HCT116 (cell line): ENCODE measurements around the gene CHTOP. TPM values are rescaled to one million over a fixed set of nuclear protein-coding genes. Genes with fewer than 3 reads are reported as not detected.

Experiments used
- ATAC-seq: fragments of 200-7000 bp; cut with Tn5 transposase; 2 replicates; pipeline ENCODE4 v1.9.1; 2020; ENCODE audit warnings: mild to moderate bottlenecking, moderate library complexity
- BruUV-seq: library from RNA; stranded (reverse); fragments of 400-500 nt; replicated peaks from 2 replicates; lab custom pipeline; 2021; lab: Mats Ljungman, UMichigan
- CTCF ChIA-PET: fragments of 300-600 bp; sonication (Branson Sonifier 250); formaldehyde crosslinking; loops from one replicate; lab custom pipeline; 2021; ENCODE audit warnings: antibody characterized with exemption; lab: Charles Lee
- POLR2A ChIA-PET: fragments of 300-600, 350-600 bp; sonication (Branson Sonifier 250); formaldehyde crosslinking; loops from one replicate; lab custom pipeline; 2021; ENCODE audit warnings: antibody characterized with exemption; lab: Charles Lee
- RAD21 ChIA-PET, 2 experiments: fragments of 300-600 bp; sonication (Branson Sonifier 250); formaldehyde crosslinking; loops; one replicate each; lab custom pipeline; 2023; ENCODE audit warnings: low total read pairs in 2 of 2; ENCODE audit not compliant: uncharacterized antibody in 2 of 2, unreplicated experiment in 2 of 2, low non-redundant PET in 1 of 2; lab: Charles Lee
- DNase-seq: peaks from one replicate; pipeline ENCODE4 v3.0.0-alpha.2; 2010; ENCODE audit warnings: low read depth, low spot score
- H2AFZ ChIP-seq: fragments of 200-600 bp; shearing (Covaris generic), sonication (generic); 2 replicates; pipeline ENCODE4 v1.6.1; 2017; ENCODE audit warnings: low read depth, mixed run types, mixed read lengths, antibody characterized with exemption, low read length; ENCODE audit not compliant: poor library complexity, severe bottlenecking
- H3K27ac ChIP-seq: 2 replicates; pipeline ENCODE4 v1.5.1; 2012; ENCODE audit warnings: low read depth, low read length
- H3K27me3 ChIP-seq: fragments of 200-600 bp; sonication (generic); 2 replicates; pipeline ENCODE4 v1.6.1; 2016; ENCODE audit warnings: mixed run types, low read length, mixed read lengths; ENCODE audit not compliant: insufficient read depth
- H3K36me3 ChIP-seq, 2 experiments: fragments of 200-500 bp in 1 of 2; fragments of 200-600 bp in 1 of 2; sonication (Bioruptor generic) in 1 of 2; sonication (generic) in 1 of 2; 2 replicates each; pipeline versions ENCODE4 v1.5.1 to v1.6.1; 2014 to 2016; ENCODE audit warnings: low read length in 2 of 2, inconsistent platforms in 1 of 2, mixed read lengths in 1 of 2, mixed run types in 1 of 2; ENCODE audit not compliant: insufficient read depth in 2 of 2, control insufficient read depth in 1 of 2
- H3K4me1 ChIP-seq, 2 experiments: fragments of 200-600 bp in 1 of 2; sonication (generic) in 1 of 2; 2 replicates each; pipeline versions ENCODE4 v1.5.1 to v1.6.1; 2012 to 2017; ENCODE audit warnings: low read length in 2 of 2, inconsistent platforms in 1 of 2, mild to moderate bottlenecking in 1 of 2, mixed read lengths in 1 of 2, mixed run types in 1 of 2, moderate library complexity in 1 of 2; ENCODE audit not compliant: insufficient read depth in 2 of 2, control insufficient read depth in 1 of 2
- H3K4me2 ChIP-seq: fragments of 200-600 bp; sonication (generic); 2 replicates; pipeline ENCODE4 v1.6.1; 2017; ENCODE audit warnings: mixed run types, low read length, mixed read lengths
- H3K4me3 ChIP-seq, 2 experiments: fragments of 200-600 bp in 1 of 2; sonication (generic) in 1 of 2; replicated peaks in 1 of 2; 2 replicates each; pipeline ENCODE4 v1.5.1; 2011 to 2016; ENCODE audit warnings: low read length in 2 of 2, control low read depth in 1 of 2, low read depth in 1 of 2, mild to moderate bottlenecking in 1 of 2, mixed read lengths in 1 of 2, mixed run types in 1 of 2
- H3K79me2 ChIP-seq: fragments of 200-600 bp; sonication (generic); 2 replicates; pipeline ENCODE4 v1.6.1; 2017; ENCODE audit warnings: mild to moderate bottlenecking, mixed run types, low read length, moderate library complexity, mixed read lengths; ENCODE audit not compliant: insufficient read depth
- H3K9ac ChIP-seq: fragments of 200-600 bp; sonication (generic); 2 replicates; pipeline ENCODE4 v1.6.1; 2016; ENCODE audit warnings: low read length, mixed read lengths
- H3K9me2 ChIP-seq: fragments of 200-600 bp; sonication (generic), shearing (Covaris generic); 2 replicates; pipeline ENCODE4 v1.6.1; 2017; ENCODE audit warnings: mixed run types, mild to moderate bottlenecking, moderate library complexity; ENCODE audit not compliant: insufficient read depth
- H3K9me3 ChIP-seq, 2 experiments: fragments of 200-500 bp in 1 of 2; fragments of 200-600 bp in 1 of 2; sonication (Bioruptor generic) in 1 of 2; sonication (generic) in 1 of 2; 2 replicates each; pipeline ENCODE4 v1.6.1; 2014 to 2017; ENCODE audit warnings: low read length in 2 of 2, mixed read lengths in 2 of 2, inconsistent platforms in 1 of 2, low read depth in 1 of 2, mild to moderate bottlenecking in 1 of 2, mixed run types in 1 of 2, moderate library complexity in 1 of 2; ENCODE audit not compliant: control insufficient read depth in 1 of 2, insufficient read depth in 1 of 2
- H4K20me1 ChIP-seq: fragments of 200-600 bp; sonication (generic), shearing (Covaris generic); 2 replicates; pipeline ENCODE4 v1.6.1; 2017; ENCODE audit warnings: mixed run types, mild to moderate bottlenecking, moderate library complexity; ENCODE audit not compliant: insufficient read depth
- CBX3 ChIP-seq: IDR thresholded peaks from 2 replicates; pipeline ENCODE4 v1.6.1; 2012; ENCODE audit warnings: low read depth
- CEBPB ChIP-seq: IDR thresholded peaks from 2 replicates; pipeline ENCODE4 v1.6.1; 2012; ENCODE audit warnings: low read depth
- EGR1 ChIP-seq: IDR thresholded peaks from 2 replicates; pipeline ENCODE4 v1.6.1; 2012; ENCODE audit warnings: low read depth
- ELF1 ChIP-seq: IDR thresholded peaks from 2 replicates; pipeline ENCODE4 v1.6.1; 2012; ENCODE audit warnings: low read depth, borderline replicate concordance
- EZH2 ChIP-seq: fragments of 200-600 bp; sonication (generic); IDR thresholded peaks from 2 replicates; pipeline ENCODE4 v1.6.1; 2017; ENCODE audit warnings: antibody characterized with exemption, mixed run types
- EZH2phosphoT487 ChIP-seq: fragments of 200-600 bp; IDR thresholded peaks from 2 replicates; pipeline ENCODE4 v1.6.1; 2018; ENCODE audit warnings: antibody characterized with exemption, borderline replicate concordance
- FOSL1 ChIP-seq: IDR thresholded peaks from 2 replicates; pipeline ENCODE4 v1.6.1; 2012; ENCODE audit warnings: low read depth
- JUND ChIP-seq: IDR thresholded peaks from 2 replicates; pipeline ENCODE4 v1.6.1; 2012
- MAX ChIP-seq: IDR thresholded peaks from 2 replicates; pipeline ENCODE4 v1.6.1; 2012
- POLR2A ChIP-seq: IDR thresholded peaks from 2 replicates; pipeline ENCODE4 v1.7.0; 2011; ENCODE audit warnings: borderline replicate concordance; ENCODE audit not compliant: insufficient read depth, insufficient read length; ENCODE audit errors: extremely low read depth
- POLR2AphosphoS5 ChIP-seq: IDR thresholded peaks from 2 replicates; pipeline ENCODE4 v1.6.1; 2011; ENCODE audit warnings: mild to moderate bottlenecking, low read depth, low read length, moderate library complexity
- RAD21 ChIP-seq: IDR thresholded peaks from 2 replicates; pipeline ENCODE4 v1.6.1; 2012; ENCODE audit warnings: low read depth, mild to moderate bottlenecking
- SIN3A ChIP-seq: IDR thresholded peaks from 2 replicates; pipeline ENCODE4 v1.6.1; 2012; ENCODE audit warnings: low read depth
- TCF7L2 ChIP-seq: IDR thresholded peaks from 2 replicates; pipeline ENCODE4 v1.7.0; 2011; ENCODE audit warnings: borderline replicate concordance, inconsistent platforms; ENCODE audit not compliant: insufficient read depth, insufficient read length; ENCODE audit errors: extremely low read depth
- YY1 ChIP-seq: IDR thresholded peaks from 2 replicates; pipeline ENCODE4 v1.6.1; 2011; ENCODE audit warnings: low read length, low read depth, moderate library complexity, mild to moderate bottlenecking; ENCODE audit not compliant: insufficient replicate concordance; ENCODE audit errors: extremely low read depth
- ZFX ChIP-seq: fragments of 450-650 bp; IDR thresholded peaks from 2 replicates; pipeline ENCODE4 v1.6.1; 2017
- intact Hi-C: fragments of 100-400 bp; cut with micrococcal nuclease; formaldehyde crosslinking; loops from 2 replicates; pipeline ENCODE4 v1.10.0; 2022
- total RNA-seq: library from RNA; stranded (reverse); gene quantifications from one replicate; pipeline ENCODE4 v1.2.1, GENCODE V29; 2021; ENCODE audit not compliant: unreplicated experiment
- TF ChIP-seq, protein P1 (sequence below), 3 experiments: fragments of 200-600 bp in 1 of 3; sonication (generic) in 1 of 3; IDR thresholded peaks in 2 of 3; conservative IDR thresholded peaks in 1 of 3; 2 replicates each; pipeline ENCODE4 v1.5.1; 2012 to 2017; ENCODE audit warnings: low read depth in 2 of 3, low read length in 2 of 3, antibody characterized with exemption in 1 of 3, borderline replicate concordance in 1 of 3, control low read depth in 1 of 3, mild to moderate bottlenecking in 1 of 3, mixed read lengths in 1 of 3, mixed run types in 1 of 3, moderate library complexity in 1 of 3; ENCODE audit not compliant: insufficient read depth in 1 of 3
- TF ChIP-seq, protein P2 (sequence below): IDR thresholded peaks from 2 replicates; pipeline ENCODE4 v1.6.1; 2011; ENCODE audit warnings: mild to moderate bottlenecking, low read length, moderate library complexity; ENCODE audit not compliant: insufficient replicate concordance; ENCODE audit errors: extremely low read depth
- TF ChIP-seq, protein P3 (sequence below): IDR thresholded peaks from 2 replicates; pipeline ENCODE4 v1.6.1; 2012; ENCODE audit warnings: low read depth
- TF ChIP-seq, protein P4 (sequence below): IDR thresholded peaks from 2 replicates; pipeline ENCODE4 v1.6.1; 2012

The CHTOP gene
- total RNA-seq, 1 experiment from 2014 or later, result 110 TPM

DNA sequence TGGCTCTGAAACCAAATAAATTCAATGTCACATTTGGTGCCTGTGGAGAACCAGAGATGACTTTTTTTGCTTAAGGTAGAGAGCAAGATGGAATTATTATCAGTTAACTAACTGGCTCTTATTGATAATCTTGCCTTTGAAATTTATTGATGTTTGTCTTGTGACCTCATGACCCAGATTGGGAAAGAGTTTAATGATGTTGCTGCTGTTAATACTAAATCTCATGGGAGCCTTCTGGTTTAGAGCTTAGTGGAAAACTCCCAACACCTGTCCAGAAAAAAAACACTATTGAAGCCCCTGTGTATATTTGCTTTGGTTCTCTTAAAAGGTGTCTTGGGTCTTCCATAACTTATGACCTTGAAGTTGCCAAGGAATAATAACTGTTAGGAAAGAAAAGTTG, 9.9 kb downstream of the CHTOP start:
- H3K36me3 ChIP-seq, result peaks cover 70 to 72% of the 10 kb centered on the region in 2 experiments
- ATAC-seq (no peak), DNase-seq (no peak)
- H3K4me3 ChIP-seq, result no peak overlapping the region
- H3K79me2 ChIP-seq, result peaks cover 63% of the 10 kb centered on the region
- H3K9me3 ChIP-seq, result no peaks in the 10 kb centered on the region
- H2AFZ ChIP-seq, result no peak overlapping the region
- H3K9me2 ChIP-seq, result no peaks in the 10 kb centered on the region
- H3K27me3 ChIP-seq, result no peaks in the 10 kb centered on the region
- H4K20me1 ChIP-seq, result peaks cover 6% of the 10 kb centered on the region; the same call in 1 of the 2 replicates
- peaks cover 0 to 4% of the 10 kb centered on the region in 2 experiments; a peak in 1 of 4 replicates for H3K4me1 ChIP-seq
- ChIA-PET CTCF (interaction anchor here (0.8 to 1.3 kb wide), 2 partner anchors 72 to 111 kb away, joined by 3 to 4 read pairs; no protein-coding TSS in a partner anchor), POLR2A (interaction anchor here (2.9 to 3.0 kb wide), 2 partner anchors 10 to 17 kb away, joined by 8 to 27 read pairs; partner anchors contain the start of genes CHTOP and S100A13), RAD21 (no interaction called here)
- no TSS peak for BruUV-seq
- intact Hi-C loops, result no loop called here
- no peak overlapping the region for H3K27ac ChIP-seq
- TF ChIP-seq FOSL1 (no peak), RAD21 (no peak), SIN3A (no peak), CEBPB (no peak), POLR2AphosphoS5 (no peak), EZH2 (no peak), TCF7L2 (no peak), JUND (no peak), POLR2A (no peak), CBX3 (no peak), MAX (no peak), ELF1 (no peak), EGR1 (no peak), ZFX (no peak), EZH2phosphoT487 (no peak), YY1 (no peak)
- TF ChIP-seq, protein P1, sequence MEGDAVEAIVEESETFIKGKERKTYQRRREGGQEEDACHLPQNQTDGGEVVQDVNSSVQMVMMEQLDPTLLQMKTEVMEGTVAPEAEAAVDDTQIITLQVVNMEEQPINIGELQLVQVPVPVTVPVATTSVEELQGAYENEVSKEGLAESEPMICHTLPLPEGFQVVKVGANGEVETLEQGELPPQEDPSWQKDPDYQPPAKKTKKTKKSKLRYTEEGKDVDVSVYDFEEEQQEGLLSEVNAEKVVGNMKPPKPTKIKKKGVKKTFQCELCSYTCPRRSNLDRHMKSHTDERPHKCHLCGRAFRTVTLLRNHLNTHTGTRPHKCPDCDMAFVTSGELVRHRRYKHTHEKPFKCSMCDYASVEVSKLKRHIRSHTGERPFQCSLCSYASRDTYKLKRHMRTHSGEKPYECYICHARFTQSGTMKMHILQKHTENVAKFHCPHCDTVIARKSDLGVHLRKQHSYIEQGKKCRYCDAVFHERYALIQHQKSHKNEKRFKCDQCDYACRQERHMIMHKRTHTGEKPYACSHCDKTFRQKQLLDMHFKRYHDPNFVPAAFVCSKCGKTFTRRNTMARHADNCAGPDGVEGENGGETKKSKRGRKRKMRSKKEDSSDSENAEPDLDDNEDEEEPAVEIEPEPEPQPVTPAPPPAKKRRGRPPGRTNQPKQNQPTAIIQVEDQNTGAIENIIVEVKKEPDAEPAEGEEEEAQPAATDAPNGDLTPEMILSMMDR (IDR thresholded peaks at IDR 0.05 in 2 of 3, conservative IDR thresholded peaks at IDR 0.05 in 1 of 3; ENCODE audit: borderline replicate concordance in 1 of 3, insufficient read depth in 1 of 3, low read depth in 2 of 3, low read length in 2 of 3), result no peak
- TF ChIP-seq, protein P2, sequence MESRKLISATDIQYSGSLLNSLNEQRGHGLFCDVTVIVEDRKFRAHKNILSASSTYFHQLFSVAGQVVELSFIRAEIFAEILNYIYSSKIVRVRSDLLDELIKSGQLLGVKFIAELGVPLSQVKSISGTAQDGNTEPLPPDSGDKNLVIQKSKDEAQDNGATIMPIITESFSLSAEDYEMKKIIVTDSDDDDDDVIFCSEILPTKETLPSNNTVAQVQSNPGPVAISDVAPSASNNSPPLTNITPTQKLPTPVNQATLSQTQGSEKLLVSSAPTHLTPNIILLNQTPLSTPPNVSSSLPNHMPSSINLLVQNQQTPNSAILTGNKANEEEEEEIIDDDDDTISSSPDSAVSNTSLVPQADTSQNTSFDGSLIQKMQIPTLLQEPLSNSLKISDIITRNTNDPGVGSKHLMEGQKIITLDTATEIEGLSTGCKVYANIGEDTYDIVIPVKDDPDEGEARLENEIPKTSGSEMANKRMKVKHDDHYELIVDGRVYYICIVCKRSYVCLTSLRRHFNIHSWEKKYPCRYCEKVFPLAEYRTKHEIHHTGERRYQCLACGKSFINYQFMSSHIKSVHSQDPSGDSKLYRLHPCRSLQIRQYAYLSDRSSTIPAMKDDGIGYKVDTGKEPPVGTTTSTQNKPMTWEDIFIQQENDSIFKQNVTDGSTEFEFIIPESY, result no peak
- TF ChIP-seq, protein P3, sequence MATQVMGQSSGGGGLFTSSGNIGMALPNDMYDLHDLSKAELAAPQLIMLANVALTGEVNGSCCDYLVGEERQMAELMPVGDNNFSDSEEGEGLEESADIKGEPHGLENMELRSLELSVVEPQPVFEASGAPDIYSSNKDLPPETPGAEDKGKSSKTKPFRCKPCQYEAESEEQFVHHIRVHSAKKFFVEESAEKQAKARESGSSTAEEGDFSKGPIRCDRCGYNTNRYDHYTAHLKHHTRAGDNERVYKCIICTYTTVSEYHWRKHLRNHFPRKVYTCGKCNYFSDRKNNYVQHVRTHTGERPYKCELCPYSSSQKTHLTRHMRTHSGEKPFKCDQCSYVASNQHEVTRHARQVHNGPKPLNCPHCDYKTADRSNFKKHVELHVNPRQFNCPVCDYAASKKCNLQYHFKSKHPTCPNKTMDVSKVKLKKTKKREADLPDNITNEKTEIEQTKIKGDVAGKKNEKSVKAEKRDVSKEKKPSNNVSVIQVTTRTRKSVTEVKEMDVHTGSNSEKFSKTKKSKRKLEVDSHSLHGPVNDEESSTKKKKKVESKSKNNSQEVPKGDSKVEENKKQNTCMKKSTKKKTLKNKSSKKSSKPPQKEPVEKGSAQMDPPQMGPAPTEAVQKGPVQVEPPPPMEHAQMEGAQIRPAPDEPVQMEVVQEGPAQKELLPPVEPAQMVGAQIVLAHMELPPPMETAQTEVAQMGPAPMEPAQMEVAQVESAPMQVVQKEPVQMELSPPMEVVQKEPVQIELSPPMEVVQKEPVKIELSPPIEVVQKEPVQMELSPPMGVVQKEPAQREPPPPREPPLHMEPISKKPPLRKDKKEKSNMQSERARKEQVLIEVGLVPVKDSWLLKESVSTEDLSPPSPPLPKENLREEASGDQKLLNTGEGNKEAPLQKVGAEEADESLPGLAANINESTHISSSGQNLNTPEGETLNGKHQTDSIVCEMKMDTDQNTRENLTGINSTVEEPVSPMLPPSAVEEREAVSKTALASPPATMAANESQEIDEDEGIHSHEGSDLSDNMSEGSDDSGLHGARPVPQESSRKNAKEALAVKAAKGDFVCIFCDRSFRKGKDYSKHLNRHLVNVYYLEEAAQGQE, result no peak
- TF ChIP-seq, protein P4, sequence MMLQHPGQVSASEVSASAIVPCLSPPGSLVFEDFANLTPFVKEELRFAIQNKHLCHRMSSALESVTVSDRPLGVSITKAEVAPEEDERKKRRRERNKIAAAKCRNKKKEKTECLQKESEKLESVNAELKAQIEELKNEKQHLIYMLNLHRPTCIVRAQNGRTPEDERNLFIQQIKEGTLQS, result no peak
- no peak overlapping the region for H3K4me2 ChIP-seq
- no peak overlapping the region for H3K9ac ChIP-seq
